Measurements from ENCODE around the gene UFSP1. TPM values are rescaled to one million over a fixed set of nuclear protein-coding genes. Genes with fewer than 3 reads are reported as not detected.

UFSP1 gene
- total RNA-seq, 1 experiment from 2014 or later, result 2.8 TPM

DNA sequence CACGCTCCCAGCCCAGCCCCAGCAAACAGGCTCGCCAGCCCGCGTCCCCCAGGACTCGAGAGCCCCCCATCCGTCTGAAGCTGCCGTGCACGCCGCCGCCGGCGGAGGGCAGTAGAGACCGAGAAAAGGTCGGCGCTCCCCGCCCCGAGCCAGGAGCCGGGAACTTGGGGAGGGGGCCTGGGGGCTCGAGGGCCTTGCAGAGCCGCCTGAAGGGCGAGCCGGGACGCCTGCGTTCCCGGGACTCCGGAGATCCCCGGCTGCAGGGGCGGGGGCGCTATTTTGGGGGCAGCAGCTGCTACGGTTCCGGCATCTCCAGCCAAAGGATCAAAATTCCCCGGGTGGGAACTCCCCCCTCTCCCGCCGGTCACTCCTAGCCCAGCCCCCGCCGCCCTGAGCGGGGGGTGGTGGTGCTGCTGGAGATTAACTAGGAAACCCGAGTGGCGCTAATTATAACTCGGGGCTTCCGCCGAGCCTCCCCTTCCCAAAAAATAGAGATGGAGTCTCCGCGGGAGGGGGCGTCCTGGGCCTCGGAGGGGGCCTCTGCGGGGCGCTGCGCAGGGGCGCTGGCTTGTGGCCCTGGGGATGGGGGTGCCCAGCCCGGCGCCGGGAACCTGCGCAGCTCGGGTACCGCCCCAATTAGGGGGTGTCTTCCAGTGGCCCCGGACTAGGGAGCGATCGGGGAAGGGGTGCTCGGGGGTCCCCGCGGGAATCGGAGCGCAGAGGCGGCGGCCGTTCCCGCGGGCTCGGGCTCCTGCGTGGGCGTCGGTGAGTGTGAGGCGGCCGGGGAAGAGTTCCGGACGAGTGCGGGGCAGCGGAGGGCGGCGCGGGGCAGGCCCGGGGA lies 5.6 kb upstream of the UFSP1 start:
- H3K36me3 ChIP-seq (ENCODE audit: low read depth), result no peaks in the 10 kb centered on the region
- H3F3A ChIP-seq (ENCODE audit: insufficient read depth, low read depth), result peaks cover 23% of the 10 kb centered on the region; the same call in 1 of the 2 replicates
- H3K4me2 ChIP-seq, result peak overlapping the region; percentile 63
- no peaks in the 10 kb centered on the region for H3K9me3 ChIP-seq (ENCODE audit: insufficient read depth, low read depth)
- ChIA-PET POLR2A (ENCODE audit: unreplicated experiment) (interaction anchor here (0.9 kb wide), 1 partner anchor 323 kb away, joined by 3 read pairs; the partner anchor contains the start of gene ZNHIT1), CTCF (interaction anchor here (0.6 kb wide), 2 partner anchors 37 to 359 kb away, joined by 3 to 4 read pairs; no protein-coding TSS in a partner anchor)
- no peaks in the 10 kb centered on the region for H3K79me2 ChIP-seq (ENCODE audit: low read depth)
- no peak overlapping the region for H3K27ac ChIP-seq
- no peak overlapping the region for H2AFZ ChIP-seq
- H3K4me3 ChIP-seq, result peak overlapping the region; percentile 30; the same call in 1 of the 2 replicates
- peak in 1 of 2 experiments; percentile 54 for DNase-seq
- BruUV-seq (replicated peaks), result no TSS peak
- intact Hi-C loops (cut with micrococcal nuclease; ENCODE audit: unreplicated experiment), result loop anchor here (1.0 to 10.0 kb wide), 7 partner anchors 68 to 640 kb away; partner anchors contain the start of gene EPHB4
- TF ChIP-seq, protein P1, sequence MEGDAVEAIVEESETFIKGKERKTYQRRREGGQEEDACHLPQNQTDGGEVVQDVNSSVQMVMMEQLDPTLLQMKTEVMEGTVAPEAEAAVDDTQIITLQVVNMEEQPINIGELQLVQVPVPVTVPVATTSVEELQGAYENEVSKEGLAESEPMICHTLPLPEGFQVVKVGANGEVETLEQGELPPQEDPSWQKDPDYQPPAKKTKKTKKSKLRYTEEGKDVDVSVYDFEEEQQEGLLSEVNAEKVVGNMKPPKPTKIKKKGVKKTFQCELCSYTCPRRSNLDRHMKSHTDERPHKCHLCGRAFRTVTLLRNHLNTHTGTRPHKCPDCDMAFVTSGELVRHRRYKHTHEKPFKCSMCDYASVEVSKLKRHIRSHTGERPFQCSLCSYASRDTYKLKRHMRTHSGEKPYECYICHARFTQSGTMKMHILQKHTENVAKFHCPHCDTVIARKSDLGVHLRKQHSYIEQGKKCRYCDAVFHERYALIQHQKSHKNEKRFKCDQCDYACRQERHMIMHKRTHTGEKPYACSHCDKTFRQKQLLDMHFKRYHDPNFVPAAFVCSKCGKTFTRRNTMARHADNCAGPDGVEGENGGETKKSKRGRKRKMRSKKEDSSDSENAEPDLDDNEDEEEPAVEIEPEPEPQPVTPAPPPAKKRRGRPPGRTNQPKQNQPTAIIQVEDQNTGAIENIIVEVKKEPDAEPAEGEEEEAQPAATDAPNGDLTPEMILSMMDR (conservative IDR thresholded peaks at IDR 0.05), result peak; percentile 95
- no peak for TF ChIP-seq EZH2 (IDR thresholded peaks at IDR 0.05; ENCODE audit: low read depth)
- H3K27me3 ChIP-seq (ENCODE audit: insufficient read depth, low read depth), result peaks cover 11% of the 10 kb centered on the region; the same call in 1 of the 2 replicates
- H3K9me2 ChIP-seq (ENCODE audit: insufficient read depth), result no peaks in the 10 kb centered on the region
- peaks cover 18% of the 10 kb centered on the region for H3K4me1 ChIP-seq (replicated peaks; ENCODE audit: insufficient read depth)
- H4K20me1 ChIP-seq (ENCODE audit: insufficient read depth), result no peaks in the 10 kb centered on the region

DNA sequence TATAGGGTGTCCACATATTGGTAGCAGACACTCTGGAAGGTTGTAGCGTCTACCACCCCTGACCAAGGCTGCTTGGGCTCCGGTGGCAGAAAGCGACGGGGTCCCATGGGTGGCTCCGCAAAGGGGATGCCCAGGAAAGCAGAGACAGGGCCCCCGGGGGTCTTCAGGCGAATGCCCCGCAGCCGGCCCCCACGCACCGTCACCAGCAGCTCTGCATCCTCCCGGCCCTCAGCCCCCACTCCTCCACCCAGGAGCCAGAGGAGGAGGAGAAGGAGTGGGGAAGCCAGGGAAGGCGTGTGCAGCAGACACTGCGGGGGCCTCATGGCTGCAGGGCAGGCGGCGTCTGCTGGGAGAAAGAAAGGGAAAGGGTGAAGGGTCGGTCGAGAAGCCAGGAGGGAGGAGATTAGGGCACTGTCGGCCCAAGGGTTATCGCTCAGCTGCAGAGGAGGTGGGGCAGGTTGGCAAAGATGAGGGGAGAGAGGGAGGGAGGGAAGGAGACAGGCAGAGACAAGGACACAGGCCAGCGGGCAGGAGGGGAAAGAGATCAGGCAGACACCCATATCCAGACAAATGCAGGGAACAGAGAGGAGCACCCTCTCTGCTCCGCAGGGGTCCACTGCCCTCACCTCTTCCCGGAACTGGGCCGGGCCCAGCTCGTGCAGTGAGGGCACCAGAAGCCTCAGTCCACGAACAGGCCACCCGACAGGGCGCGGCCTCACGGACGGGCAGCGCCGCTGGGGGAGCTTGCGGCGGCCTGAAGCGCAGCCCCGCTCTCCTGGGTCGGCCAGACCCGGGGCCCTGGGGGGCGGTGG lies 4.6 kb upstream of the UFSP1 start:
- Histone ChIP-seq H3K27ac (no peak overlapping the region), H3F3A (ENCODE audit: insufficient read depth, low read depth) (peaks cover 26% of the 10 kb centered on the region; the same call in 1 of the 2 replicates), H3K9me2 (ENCODE audit: insufficient read depth) (no peaks in the 10 kb centered on the region), H2AFZ (no peak overlapping the region), H3K4me2 (peak overlapping the region; percentile 63), H3K27me3 (ENCODE audit: insufficient read depth, low read depth) (peaks cover 11% of the 10 kb centered on the region; the same call in 1 of the 2 replicates), H3K4me1 (replicated peaks; ENCODE audit: insufficient read depth) (peaks cover 18% of the 10 kb centered on the region), H3K9me3 (ENCODE audit: insufficient read depth, low read depth) (no peaks in the 10 kb centered on the region), H4K20me1 (ENCODE audit: insufficient read depth) (no peaks in the 10 kb centered on the region), H3K4me3 (no peak overlapping the region), H3K36me3 (ENCODE audit: low read depth) (no peaks in the 10 kb centered on the region), H3K79me2 (ENCODE audit: low read depth) (peaks cover 4% of the 10 kb centered on the region)
- ChIA-PET POLR2A (ENCODE audit: unreplicated experiment) (interaction anchor here (0.9 kb wide), 1 partner anchor 324 kb away, joined by 3 read pairs; the partner anchor contains the start of gene ZNHIT1), CTCF (interaction anchor here (0.6 to 0.7 kb wide), 2 partner anchors 335 to 360 kb away, joined by 4 to 6 read pairs; no protein-coding TSS in a partner anchor)
- intact Hi-C loops (cut with micrococcal nuclease; ENCODE audit: unreplicated experiment), result loop anchor here (1.0 to 10.0 kb wide), 6 partner anchors 67 to 641 kb away; partner anchors contain the start of gene EPHB4
- no TSS peak for BruUV-seq (replicated peaks)
- no peak for TF ChIP-seq EZH2 (IDR thresholded peaks at IDR 0.05; ENCODE audit: low read depth)
- TF ChIP-seq, protein P1 (conservative IDR thresholded peaks at IDR 0.05), result no peak
- DNase-seq, result no peak
